Ishikawa (cell line): ENCODE results near the gene ANKRD40.

Experiments
- CEBPB ChIP-seq: IDR thresholded peaks from 2 replicates; pipeline ENCODE4 v1.6.1; 2012
- REST ChIP-seq: IDR thresholded peaks from 2 replicates; pipeline ENCODE4 v1.6.1; 2012; ENCODE audit warnings: low read depth, mild to moderate bottlenecking

- no peak for TF ChIP-seq REST
- no peak; the same call in 1 of the 2 replicates for TF ChIP-seq CEBPB
Measured at GRCh38 chr17:50691550-50692447, 15.9 kb downstream of the ANKRD40 start.
